Stimulated activated CD4-positive, alpha-beta T cell treated with anti-CD3 and anti-CD28 coated beads, Interleukin-1b, Interleukin-23, amount 100 ng/mL, for 1 hour (primary cell): ENCODE data around the gene RUFY1.
"Not testable (repeated sequence)": the region's sequence is repeated elsewhere in the genome, so short reads cannot be mapped to it uniquely, and the experiment has no call there.

ENCODE experiments used
- DNase-seq, 2 donors: peaks; one replicate each; pipeline ENCODE4 v3.0.0-alpha.2; 2020; ENCODE audit warnings: low read depth in 2 of 2

Gene RUFY1

GRCh38 chr5:179550511-179551342 is at the start of gene RUFY1:
TSS of gene RUFY1 (plus strand) at chr5:179550554. CDS start at chr5:179550570, 16 bp downstream.
- peak; percentile 52 to 66 for DNase-seq

GRCh38 chr5:179501997-179502396 is 48.4 kb upstream of the RUFY1 start:
- not testable (repeated sequence) for DNase-seq

- DNase-seq = not testable (repeated sequence)
Measured at GRCh38 chr5:179502420-179502819, 47.9 kb upstream of the RUFY1 start.

- no peak for DNase-seq
Measured at GRCh38 chr5:179504191-179504590, 46.2 kb upstream of the RUFY1 start.

GRCh38 chr5:179504600-179505396 is 45.6 kb upstream of the RUFY1 start:
- no peak for DNase-seq

GRCh38 chr5:179505636-179506261 is 44.6 kb upstream of the RUFY1 start:
- DNase-seq = no peak

- no peak for DNase-seq
Measured at GRCh38 chr5:179509239-179509638, 41.1 kb upstream of the RUFY1 start.

GRCh38 chr5:179509845-179510244 is 40.5 kb upstream of the RUFY1 start:
- DNase-seq = no peak

GRCh38 chr5:179512452-179513000 is 37.8 kb upstream of the RUFY1 start:
- no peak for DNase-seq

GRCh38 chr5:179515501-179515900 is 34.9 kb upstream of the RUFY1 start:
- not testable (repeated sequence) for DNase-seq

GRCh38 chr5:179516221-179516620 is 34.1 kb upstream of the RUFY1 start:
- DNase-seq = no peak

GRCh38 chr5:179517746-179518145 is 32.6 kb upstream of the RUFY1 start:
- not testable (repeated sequence) for DNase-seq

- DNase-seq = not testable (repeated sequence)
Measured at GRCh38 chr5:179518369-179518768, 32.0 kb upstream of the RUFY1 start.

GRCh38 chr5:179519416-179520070 is 30.8 kb upstream of the RUFY1 start:
- not testable (repeated sequence) for DNase-seq

GRCh38 chr5:179522107-179522506 is 28.2 kb upstream of the RUFY1 start:
- DNase-seq = not testable (repeated sequence)

- DNase-seq = no peak
Measured at GRCh38 chr5:179526978-179527377, 23.4 kb upstream of the RUFY1 start.

GRCh38 chr5:179530069-179530998 is 20.0 kb upstream of the RUFY1 start:
- peak in 1 of 2 donors; percentile 30 for DNase-seq

GRCh38 chr5:179533024-179533423 is 17.3 kb upstream of the RUFY1 start:
- DNase-seq = no peak

GRCh38 chr5:179533907-179534306 is 16.4 kb upstream of the RUFY1 start:
- DNase-seq = no peak

GRCh38 chr5:179534431-179534830 is 15.9 kb upstream of the RUFY1 start:
- no peak for DNase-seq
